ENCODE results near the gene LILRB3.

DNA sequence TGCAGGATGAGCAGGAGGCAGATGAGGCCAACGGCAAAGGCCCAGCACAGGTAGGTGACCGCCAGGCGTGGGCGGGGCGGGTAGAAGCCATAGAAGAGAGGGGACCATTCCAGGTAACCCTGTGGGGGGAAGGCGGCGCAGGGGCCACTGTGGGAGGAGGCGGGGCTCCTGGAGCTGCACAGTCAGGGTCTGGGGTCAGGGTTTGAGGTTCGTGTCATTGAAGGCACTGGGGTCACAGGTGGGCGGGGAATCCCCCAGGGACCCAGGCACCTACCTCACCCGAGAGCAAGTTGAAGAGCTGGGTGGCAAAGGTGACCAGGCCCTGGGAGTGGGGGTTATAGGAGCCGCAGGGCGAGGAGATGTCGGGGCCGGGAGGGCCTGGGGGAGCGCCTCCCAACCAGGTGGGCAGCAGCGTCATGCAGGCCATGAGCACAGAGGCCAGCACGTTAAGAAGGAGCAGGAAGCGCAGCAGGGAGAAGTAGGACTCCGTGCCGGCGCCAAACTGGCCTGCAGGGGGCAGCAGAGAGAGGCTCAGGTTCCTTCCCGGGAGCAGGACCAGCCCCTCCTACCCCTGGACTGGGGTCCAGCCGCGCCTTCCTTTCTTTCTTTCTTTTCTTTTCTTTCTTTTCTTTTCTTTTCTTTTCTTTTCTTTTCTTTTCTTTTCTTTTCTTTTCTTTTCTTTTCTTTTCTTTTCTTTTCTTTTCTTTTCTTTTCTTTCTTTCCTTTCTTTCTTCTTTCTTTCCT is 54.5 kb downstream of the LILRB3 start:
- TF ChIP-seq CTCF (IDR thresholded peaks at IDR 0.05; ENCODE audit: low read length) (peak; percentile 65), EZH2 (IDR thresholded peaks at IDR 0.05; ENCODE audit: borderline replicate concordance, low read length) (no peak)
